CMK (cell line): ENCODE measurements around the gene HTR5A.
A peak's percentile ranks its signal among the peaks of the same experiment; 100 is the strongest.
"Not testable (repeated sequence)": the region's sequence is repeated elsewhere in the genome, so short reads cannot be mapped to it uniquely, and the experiment has no call there.

Source experiments
- DNase-seq: peaks from one replicate; pipeline ENCODE4 v3.0.0-alpha.2; 2010; ENCODE audit warnings: low read depth

The HTR5A gene

GRCh38 chr7:155069992-155070751, at the start of gene HTR5A:
Gene HTR5A, plus strand, starts transcription at chr7:155070324. Its CDS starts 576 bp downstream, at chr7:155070900.
- peak; percentile 48 for DNase-seq

GRCh38 chr7:155020996-155021395, 49.1 kb upstream of the HTR5A start:
- DNase-seq: no peak

GRCh38 chr7:155021699-155022145, 48.4 kb upstream of the HTR5A start:
- DNase-seq: no peak

- no peak for DNase-seq
These were observed 42.2 kb upstream of the HTR5A start for GRCh38 chr7:155027879-155028278.

GRCh38 chr7:155032978-155033377, 37.1 kb upstream of the HTR5A start:
- no peak for DNase-seq

- DNase-seq: not testable (repeated sequence)
These were observed 35.6 kb upstream of the HTR5A start for GRCh38 chr7:155034495-155034894.

- DNase-seq: no peak
These were observed 31.8 kb upstream of the HTR5A start for GRCh38 chr7:155038335-155038734.

GRCh38 chr7:155043756-155044155, 26.4 kb upstream of the HTR5A start:
- DNase-seq: no peak

GRCh38 chr7:155048006-155048405, 22.1 kb upstream of the HTR5A start:
- DNase-seq: no peak

- no peak for DNase-seq
These were observed 18.8 kb upstream of the HTR5A start for GRCh38 chr7:155051355-155051754.

- DNase-seq: no peak
These were observed 17.1 kb upstream of the HTR5A start for GRCh38 chr7:155053002-155053401.

GRCh38 chr7:155054761-155055160, 15.4 kb upstream of the HTR5A start:
- DNase-seq: no peak

- no peak for DNase-seq
These were observed 13.0 kb upstream of the HTR5A start for GRCh38 chr7:155057076-155057475.

GRCh38 chr7:155058896-155059295, 11.2 kb upstream of the HTR5A start:
- no peak for DNase-seq

- no peak for DNase-seq
These were observed 10.4 kb upstream of the HTR5A start for GRCh38 chr7:155059703-155060102.

GRCh38 chr7:155062411-155062810, 7.7 kb upstream of the HTR5A start:
- no peak for DNase-seq

GRCh38 chr7:155064186-155064585, 5.9 kb upstream of the HTR5A start:
- DNase-seq: no peak

GRCh38 chr7:155066417-155066950, 3.6 kb upstream of the HTR5A start:
- DNase-seq: no peak

GRCh38 chr7:155071121-155071651, 1.1 kb downstream of the HTR5A start:
- DNase-seq: no peak

- no peak for DNase-seq
These were observed 1.9 kb downstream of the HTR5A start for GRCh38 chr7:155071916-155072571.

- DNase-seq: no peak
These were observed 3.8 kb downstream of the HTR5A start for GRCh38 chr7:155073922-155074321.

GRCh38 chr7:155084021-155084420, 13.9 kb downstream of the HTR5A start:
- no peak for DNase-seq

- DNase-seq: no peak
These were observed 14.8 kb downstream of the HTR5A start for GRCh38 chr7:155084969-155085368.
